VCaP (cell line): ENCODE measurements around the gene CSRP3.

ENCODE experiments used
- H3K27ac ChIP-seq: fragments of 450-650 bp; 2 replicates; pipeline ENCODE4 v1.5.1; 2017
- CTCF ChIP-seq: fragments of 450-650 bp; conservative IDR thresholded peaks from 2 replicates; pipeline ENCODE4 v1.5.1; 2017; ENCODE audit warnings: mild to moderate bottlenecking, moderate library complexity

Gene CSRP3

GRCh38 chr11:19183646-19184045, 18.1 kb downstream of the CSRP3 start:
- TF ChIP-seq CTCF = no peak
- no peak overlapping the region for H3K27ac ChIP-seq

- H3K27ac ChIP-seq = no peak overlapping the region
- no peak for TF ChIP-seq CTCF
Observed at GRCh38 chr11:19181531-19182261, 20.1 kb downstream of the CSRP3 start.

- TF ChIP-seq CTCF = no peak
- H3K27ac ChIP-seq = no peak overlapping the region
Observed at GRCh38 chr11:19176629-19177186, 25.1 kb downstream of the CSRP3 start.

- no peak overlapping the region for H3K27ac ChIP-seq
- TF ChIP-seq CTCF = no peak
Observed at GRCh38 chr11:19173964-19174638, 27.7 kb downstream of the CSRP3 start.

GRCh38 chr11:19173004-19173689, 28.6 kb downstream of the CSRP3 start:
- H3K27ac ChIP-seq = no peak overlapping the region
- no peak for TF ChIP-seq CTCF

- H3K27ac ChIP-seq = no peak overlapping the region
- no peak for TF ChIP-seq CTCF
Observed at GRCh38 chr11:19168090-19168489, 33.7 kb downstream of the CSRP3 start.

- no peak overlapping the region for H3K27ac ChIP-seq
- TF ChIP-seq CTCF = no peak
Observed at GRCh38 chr11:19164881-19165280, 36.9 kb downstream of the CSRP3 start.
